SH-SY5Y (cell line): ENCODE data around the gene ERMN.

Experiments used
- GATA2 ChIP-seq: IDR thresholded peaks from 2 replicates; pipeline ENCODE4 v1.6.1; 2011; ENCODE audit warnings: mild to moderate bottlenecking, low read depth, low read length
- GATA3 ChIP-seq: IDR thresholded peaks from 2 replicates; pipeline ENCODE4 v1.6.1; 2011; ENCODE audit warnings: low read depth, mild to moderate bottlenecking, low read length, moderate library complexity

DNA sequence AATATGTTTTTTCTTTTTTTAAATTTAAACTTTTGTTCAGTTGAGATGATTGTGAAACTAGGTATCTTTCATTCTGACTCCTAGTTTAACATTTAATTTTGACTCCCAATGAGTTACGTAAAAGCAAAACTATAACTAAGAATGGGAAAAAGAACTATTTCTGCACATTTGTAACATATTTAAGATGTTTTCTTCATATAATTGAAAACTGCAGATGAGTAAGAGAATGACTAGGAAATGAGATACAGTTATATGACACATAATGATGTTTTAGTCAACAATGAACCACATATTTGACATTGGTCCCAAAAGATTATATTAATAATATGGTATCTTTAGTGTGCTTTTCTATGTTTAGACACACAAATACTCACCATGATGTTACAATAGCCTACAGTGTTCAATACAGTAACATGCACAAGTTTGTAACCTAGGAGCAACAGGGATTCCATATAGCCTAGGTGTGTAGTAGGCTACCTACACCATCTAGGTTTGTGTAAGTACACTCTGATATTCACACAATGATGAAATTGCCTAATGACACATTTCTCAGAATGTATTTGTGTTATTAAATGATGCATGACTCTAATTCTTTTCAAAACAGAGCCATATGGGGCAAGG is 12.6 kb downstream of the ERMN start:
- TF ChIP-seq GATA2 = no peak
- no peak for TF ChIP-seq GATA3
